Karpas-422 (cell line): ENCODE data around the gene ZNF24. TPM values are rescaled to one million over a fixed set of nuclear protein-coding genes. Genes with fewer than 3 reads are reported as not detected.
A peak's percentile ranks its signal among the peaks of the same experiment; 100 is the strongest.

Experiments used
- DNase-seq: peaks from one replicate; pipeline ENCODE4 v3.0.0-alpha.2; 2015
- H2AFZ ChIP-seq: fragments of 200-600 bp; sonication (generic); 2 replicates; pipeline ENCODE4 v1.6.1; 2014; ENCODE audit warnings: antibody characterized with exemption, low read length, mixed read lengths
- H3K27ac ChIP-seq: fragments of 200-600 bp; sonication (generic); 2 replicates; pipeline ENCODE4 v1.5.1; 2014; ENCODE audit warnings: mild to moderate bottlenecking, low read length, moderate library complexity
- H3K27me3 ChIP-seq: fragments of 200-600 bp; sonication (generic); 2 replicates; pipeline ENCODE4 v1.6.1; 2014; ENCODE audit warnings: low read length, mixed read lengths
- H3K36me3 ChIP-seq: fragments of 200-600 bp; sonication (generic); 2 replicates; pipeline ENCODE4 v1.6.1; 2014; ENCODE audit warnings: low read length, mixed read lengths; ENCODE audit not compliant: insufficient read depth
- H3K4me1 ChIP-seq: fragments of 200-600 bp; sonication (generic); 2 replicates; pipeline ENCODE4 v1.6.1; 2014; ENCODE audit warnings: mild to moderate bottlenecking, low read length, mixed read lengths
- H3K4me2 ChIP-seq: fragments of 200-600 bp; sonication (generic); 2 replicates; pipeline ENCODE4 v1.6.1; 2014; ENCODE audit warnings: low read length, low read depth, mild to moderate bottlenecking; ENCODE audit not compliant: poor library complexity, severe bottlenecking
- H3K4me3 ChIP-seq: fragments of 200-600 bp; sonication (generic); 2 replicates; pipeline ENCODE4 v1.5.1; 2014; ENCODE audit warnings: mild to moderate bottlenecking, antibody characterized with exemption, low read length, mixed read lengths
- H3K79me2 ChIP-seq: fragments of 200-600 bp; sonication (generic); 2 replicates; pipeline ENCODE4 v1.6.1; 2014; ENCODE audit warnings: mild to moderate bottlenecking, low read length, mixed read lengths
- H3K9ac ChIP-seq: fragments of 200-600 bp; sonication (generic); 2 replicates; pipeline ENCODE4 v1.6.0; 2014; ENCODE audit warnings: low read length
- H3K9me2 ChIP-seq: fragments of 200-600 bp; sonication (generic), shearing (Covaris generic); replicated peaks from 2 replicates; pipeline ENCODE4 v1.6.0; 2014; ENCODE audit warnings: mild to moderate bottlenecking, low read length, moderate library complexity; ENCODE audit not compliant: insufficient read depth
- H3K9me3 ChIP-seq: fragments of 300-700, 200-600 bp; sonication (generic); 2 replicates; pipeline ENCODE4 v1.6.1; 2014; ENCODE audit warnings: low read length, mixed read lengths
- H4K20me1 ChIP-seq: fragments of 200-600 bp; sonication (generic); 2 replicates; pipeline ENCODE4 v1.6.1; 2014; ENCODE audit warnings: mild to moderate bottlenecking, antibody characterized with exemption, low read length, low read depth; ENCODE audit not compliant: insufficient read depth
- total RNA-seq: library from RNA; depleted of rRNA; stranded (reverse); fragments of >200 nt; shearing (Covaris generic); gene quantifications from 2 replicates; pipeline ENCODE4 v1.2.3, GENCODE V29; 2014; ENCODE audit warnings: low replicate concordance

The ZNF24 gene
- total RNA-seq, 1 experiment from 2014 or later = 42.6 TPM

GRCh38 chr18:35383136-35383535 lies 38.9 kb upstream of the ZNF24 start:
- Histone ChIP-seq H3K27me3 (no peaks in the 10 kb centered on the region), H4K20me1 (no peaks in the 10 kb centered on the region), H2AFZ (no peak overlapping the region)

GRCh38 chr18:35379421-35379820 lies 35.2 kb upstream of the ZNF24 start:
- Histone ChIP-seq H3K9me3 (no peaks in the 10 kb centered on the region), H3K9ac (no peak overlapping the region), H3K27me3 (no peaks in the 10 kb centered on the region), H3K9me2 (no peaks in the 10 kb centered on the region), H4K20me1 (no peaks in the 10 kb centered on the region), H3K79me2 (no peaks in the 10 kb centered on the region), H3K4me2 (no peak overlapping the region), H3K4me3 (no peak overlapping the region), H2AFZ (no peak overlapping the region), H3K4me1 (peaks cover 13% of the 10 kb centered on the region), H3K36me3 (no peaks in the 10 kb centered on the region), H3K27ac (no peak overlapping the region)
- no peak for DNase-seq

More at GRCh38 chr18:35383136-35383535, 38.9 kb upstream of the ZNF24 start:
- Histone ChIP-seq H3K4me1 (peaks cover 25% of the 10 kb centered on the region), H3K4me2 (no peak overlapping the region), H3K36me3 (no peaks in the 10 kb centered on the region), H3K4me3 (no peak overlapping the region), H3K79me2 (no peaks in the 10 kb centered on the region), H3K9me2 (no peaks in the 10 kb centered on the region), H3K27ac (no peak overlapping the region), H3K9ac (no peak overlapping the region), H3K9me3 (no peaks in the 10 kb centered on the region)
- DNase-seq = no peak

GRCh38 chr18:35378574-35378896 lies 34.3 kb upstream of the ZNF24 start:
- no peaks in the 10 kb centered on the region for H3K79me2 ChIP-seq
- no peaks in the 10 kb centered on the region for H3K27me3 ChIP-seq
- H3K9me2 ChIP-seq = no peaks in the 10 kb centered on the region
- H3K9ac ChIP-seq = no peak overlapping the region
- peaks cover 13% of the 10 kb centered on the region for H3K4me1 ChIP-seq
- H2AFZ ChIP-seq = no peak overlapping the region
- no peaks in the 10 kb centered on the region for H4K20me1 ChIP-seq
- H3K4me3 ChIP-seq = no peak overlapping the region
- H3K36me3 ChIP-seq = no peaks in the 10 kb centered on the region
- no peak overlapping the region for H3K4me2 ChIP-seq
- no peak overlapping the region for H3K27ac ChIP-seq
- no peaks in the 10 kb centered on the region for H3K9me3 ChIP-seq
- DNase-seq = no peak

GRCh38 chr18:35377875-35378573 lies 33.8 kb upstream of the ZNF24 start:
- no peaks in the 10 kb centered on the region for H4K20me1 ChIP-seq
- H3K9me2 ChIP-seq = no peaks in the 10 kb centered on the region
- no peak overlapping the region for H3K9ac ChIP-seq
- no peak overlapping the region for H2AFZ ChIP-seq
- H3K27ac ChIP-seq = no peak overlapping the region
- H3K36me3 ChIP-seq = no peaks in the 10 kb centered on the region
- no peaks in the 10 kb centered on the region for H3K9me3 ChIP-seq
- no peak overlapping the region for H3K4me2 ChIP-seq
- no peak overlapping the region for H3K4me3 ChIP-seq
- H3K4me1 ChIP-seq = peaks cover 13% of the 10 kb centered on the region
- no peaks in the 10 kb centered on the region for H3K27me3 ChIP-seq
- no peaks in the 10 kb centered on the region for H3K79me2 ChIP-seq
- no peak for DNase-seq

GRCh38 chr18:35376742-35377695 lies 32.8 kb upstream of the ZNF24 start, which contains the start of gene ZNF396:
ZNF396 (minus strand) TSS chr18:35377337; CDS start chr18:35374292, 3,045 bp downstream.
- no peaks in the 10 kb centered on the region for H3K36me3 ChIP-seq
- no peaks in the 10 kb centered on the region for H3K79me2 ChIP-seq
- peak within 1 kb of the TSS; percentile 75 for H3K4me3 ChIP-seq
- no peaks in the 10 kb centered on the region for H3K9me2 ChIP-seq
- H3K9me3 ChIP-seq = no peaks in the 10 kb centered on the region
- H4K20me1 ChIP-seq = no peaks in the 10 kb centered on the region
- H3K27ac ChIP-seq = no peak within 1 kb of the TSS
- peak; percentile 87 for DNase-seq
- peak within 1 kb of the TSS; percentile 90 for H3K4me2 ChIP-seq
- H2AFZ ChIP-seq = peak within 1 kb of the TSS; percentile 82
- H3K27me3 ChIP-seq = no peaks in the 10 kb centered on the region
- peaks cover 13% of the 10 kb centered on the region for H3K4me1 ChIP-seq
- peak within 1 kb of the TSS; percentile 70 for H3K9ac ChIP-seq

- Histone ChIP-seq H4K20me1 (no peaks in the 10 kb centered on the region), H3K4me1 (peaks cover 13% of the 10 kb centered on the region), H2AFZ (peak overlapping the region; percentile 82), H3K9me3 (no peaks in the 10 kb centered on the region), H3K79me2 (no peaks in the 10 kb centered on the region), H3K27me3 (no peaks in the 10 kb centered on the region), H3K27ac (no peak overlapping the region), H3K4me2 (peak overlapping the region; percentile 90), H3K9me2 (no peaks in the 10 kb centered on the region), H3K36me3 (no peaks in the 10 kb centered on the region), H3K4me3 (peak overlapping the region; percentile 75), H3K9ac (peak overlapping the region; percentile 70)
- DNase-seq = peak; percentile 48
These were observed 32.1 kb upstream of the ZNF24 start for GRCh38 chr18:35376393-35376741.

GRCh38 chr18:35374708-35375107 lies 30.5 kb upstream of the ZNF24 start:
- Histone ChIP-seq H4K20me1 (no peaks in the 10 kb centered on the region), H3K79me2 (no peaks in the 10 kb centered on the region), H2AFZ (no peak overlapping the region), H3K27ac (no peak overlapping the region), H3K4me3 (no peak overlapping the region), H3K4me1 (peaks cover 13% of the 10 kb centered on the region), H3K36me3 (no peaks in the 10 kb centered on the region), H3K9me3 (no peaks in the 10 kb centered on the region), H3K4me2 (no peak overlapping the region), H3K9ac (no peak overlapping the region), H3K27me3 (no peaks in the 10 kb centered on the region), H3K9me2 (no peaks in the 10 kb centered on the region)
- no peak for DNase-seq

GRCh38 chr18:35371412-35372195 lies 27.4 kb upstream of the ZNF24 start:
- Histone ChIP-seq H2AFZ (no peak overlapping the region), H3K4me1 (peaks cover 5% of the 10 kb centered on the region), H3K79me2 (no peaks in the 10 kb centered on the region), H3K27me3 (no peaks in the 10 kb centered on the region), H3K4me2 (no peak overlapping the region), H3K9me2 (no peaks in the 10 kb centered on the region), H3K9ac (no peak overlapping the region), H4K20me1 (no peaks in the 10 kb centered on the region), H3K27ac (no peak overlapping the region), H3K36me3 (no peaks in the 10 kb centered on the region), H3K4me3 (no peak overlapping the region), H3K9me3 (no peaks in the 10 kb centered on the region)
- DNase-seq = peak; percentile 21
